GM12878 (cell line): Measurements from ENCODE around the gene CAPNS2. TPM values are rescaled to one million over a fixed set of nuclear protein-coding genes. Genes with fewer than 3 reads are reported as not detected.

ENCODE experiments used
- ATAC-seq: fragments of 200-7000 bp; cut with Tn5 transposase; 3 replicates; pipeline ENCODE4 v1.9.1; 2020; ENCODE audit warnings: mild to moderate bottlenecking, moderate library complexity
- BruUV-seq: library from RNA; stranded (reverse); fragments of 400-500 nt; replicated peaks from 2 replicates; lab custom pipeline; 2021; lab: Mats Ljungman, UMichigan
- CTCF ChIA-PET: fragments of 300-600 bp; sonication (Branson Sonifier 250); formaldehyde crosslinking; extraction: SDS; loops from one replicate; lab custom pipeline; 2021; ENCODE audit warnings: inconsistent platforms; lab: Yijun Ruan, JAX
- POLR2A ChIA-PET: fragments of 350-600 bp; formaldehyde crosslinking; extraction: SDS; loops from one replicate; lab custom pipeline; 2021; ENCODE audit warnings: inconsistent platforms; lab: Charles Lee
- RAD21 ChIA-PET: fragments of 300-600 bp; sonication (Branson Sonifier 250); formaldehyde crosslinking; loops from one replicate; lab custom pipeline; 2023; ENCODE audit warnings: antibody characterized with exemption; ENCODE audit not compliant: unreplicated experiment; lab: Charles Lee
- SMC1A ChIA-PET: fragments of 300-600 bp; sonication (Branson Sonifier 250); formaldehyde crosslinking; loops from one replicate; lab custom pipeline; 2023; ENCODE audit not compliant: unreplicated experiment, uncharacterized antibody; lab: Charles Lee
- DNase-seq: peaks from one replicate; pipeline ENCODE4 v3.0.0-alpha.2; 2011; ENCODE audit warnings: low read depth, low spot score
- FAIRE-seq: peaks from 3 replicates; lab custom pipeline; 2011; peaks lifted over from hg19 to GRCh38; lab: Jason Lieb, UNC
- H2AFZ ChIP-seq: 2 replicates; pipeline ENCODE4 v1.6.0; 2011; ENCODE audit warnings: low read depth, low read length, control low read depth; ENCODE audit not compliant: control insufficient read depth
- H3K27ac ChIP-seq: 2 replicates; pipeline ENCODE4 v1.5.1; 2011; ENCODE audit warnings: control low read depth; ENCODE audit not compliant: control insufficient read depth, insufficient read depth
- H3K27me3 ChIP-seq, 2 experiments: replicated peaks in 1 of 2; 2 replicates each; pipeline versions ENCODE4 v1.6.0 to v1.6.1; 2011; ENCODE audit warnings: low read length in 1 of 2; ENCODE audit not compliant: control insufficient read depth in 2 of 2, insufficient read depth in 2 of 2
- H3K36me3 ChIP-seq, 2 experiments: 2 replicates each; pipeline ENCODE4 v1.5.1; 2011; ENCODE audit warnings: low read length in 1 of 2; ENCODE audit not compliant: control insufficient read depth in 2 of 2, insufficient read depth in 2 of 2
- H3K4me1 ChIP-seq: 2 replicates; pipeline ENCODE4 v1.6.1; 2011; ENCODE audit warnings: mild to moderate bottlenecking, low read length, moderate library complexity, mixed read lengths; ENCODE audit not compliant: control insufficient read depth, insufficient read depth
- H3K4me2 ChIP-seq: 2 replicates; pipeline ENCODE4 v1.6.0; 2011; ENCODE audit warnings: control low read depth; ENCODE audit not compliant: control insufficient read depth, insufficient read depth
- H3K4me3 ChIP-seq: fragments of 200-600 bp; sonication (generic); 2 replicates; pipeline ENCODE4 v1.5.1; 2016
- H3K79me2 ChIP-seq: 2 replicates; pipeline ENCODE4 v1.6.0; 2011; ENCODE audit warnings: low read length; ENCODE audit not compliant: control insufficient read depth, insufficient read depth
- H3K9ac ChIP-seq: 2 replicates; pipeline ENCODE4 v1.8.0; 2011; ENCODE audit warnings: low read length, control low read depth, mixed read lengths; ENCODE audit not compliant: control insufficient read depth, insufficient read depth
- H3K9me3 ChIP-seq: replicated peaks from 3 replicates; pipeline ENCODE4 v1.5.1; 2011; ENCODE audit warnings: mild to moderate bottlenecking, low read length; ENCODE audit not compliant: control insufficient read depth, insufficient read depth
- H4K20me1 ChIP-seq: 2 replicates; pipeline ENCODE4 v1.6.0; 2011; ENCODE audit not compliant: control insufficient read depth, insufficient read depth
- ASH2L ChIP-seq: fragments of 300-600, 200-600 bp; sonication (generic); IDR thresholded peaks from 2 replicates; pipeline ENCODE4 v1.6.1; 2017; ENCODE audit warnings: low read depth, mild to moderate bottlenecking, borderline replicate concordance
- CEBPB ChIP-seq, 2 experiments: fragments of 150-350 bp in 1 of 2; IDR thresholded peaks; 2 replicates each; pipeline ENCODE4 v1.6.1; 2012 to 2014; ENCODE audit warnings: low read depth in 2 of 2, low read length in 2 of 2, borderline replicate concordance in 1 of 2, inconsistent platforms in 1 of 2
- CHD1 ChIP-seq: IDR thresholded peaks from 2 replicates; pipeline ENCODE4 v1.6.1; 2012; ENCODE audit warnings: low read depth, low read length, improper control_type of control experiment
- CHD4 ChIP-seq: fragments of 200-600 bp; sonication (generic); IDR thresholded peaks from 2 replicates; pipeline ENCODE4 v1.6.1; 2016; ENCODE audit warnings: mild to moderate bottlenecking
- EP300 ChIP-seq, 2 experiments: fragments of 150-350 bp in 1 of 2; IDR thresholded peaks; 2 replicates each; pipeline ENCODE4 v1.6.1; 2011 to 2012; ENCODE audit warnings: low read depth in 2 of 2, low read length in 2 of 2, borderline replicate concordance in 1 of 2, improper control_type of control experiment in 1 of 2, inconsistent platforms in 1 of 2; ENCODE audit not compliant: control insufficient read depth in 1 of 2
- ESRRA ChIP-seq: IDR thresholded peaks from 2 replicates; pipeline ENCODE4 v1.6.1; 2012; ENCODE audit warnings: mild to moderate bottlenecking, low read length, improper control_type of control experiment
- FOXK2 ChIP-seq: fragments of 450-650 bp; IDR thresholded peaks from 2 replicates; pipeline ENCODE4 v1.6.1; 2017; ENCODE audit warnings: mild to moderate bottlenecking, moderate library complexity
- GATAD2B ChIP-seq: fragments of 450-650 bp; conservative IDR thresholded peaks from 2 replicates; pipeline ENCODE4 v1.6.1; 2017; ENCODE audit warnings: low read depth, mild to moderate bottlenecking, moderate library complexity
- IKZF1 ChIP-seq: fragments of 450-650 bp; conservative IDR thresholded peaks from 2 replicates; pipeline ENCODE4 v1.6.1; 2017; ENCODE audit warnings: antibody characterized with exemption, mild to moderate bottlenecking
- IKZF2 ChIP-seq, 2 experiments: fragments of 450-650 bp; IDR thresholded peaks; 2 replicates each; pipeline ENCODE4 v1.6.1; 2017; ENCODE audit warnings: mild to moderate bottlenecking in 2 of 2, moderate library complexity in 2 of 2
- IRF4 ChIP-seq: IDR thresholded peaks from 2 replicates; pipeline ENCODE4 v1.6.1; 2011; ENCODE audit warnings: low read depth, low read length
- JUNB ChIP-seq: IDR thresholded peaks from 2 replicates; pipeline ENCODE4 v1.6.1; 2016; ENCODE audit warnings: antibody characterized with exemption, mild to moderate bottlenecking
- MEF2B ChIP-seq: fragments of 450-650 bp; IDR thresholded peaks from 2 replicates; pipeline ENCODE4 v1.6.1; 2018; ENCODE audit warnings: mild to moderate bottlenecking, moderate library complexity; ENCODE audit not compliant: partially characterized antibody, poor library complexity, severe bottlenecking
- PAX8 ChIP-seq: fragments of 450-650 bp; IDR thresholded peaks from 2 replicates; pipeline ENCODE4 v1.6.1; 2017; ENCODE audit warnings: mild to moderate bottlenecking, moderate library complexity
- POLR2AphosphoS5 ChIP-seq: IDR thresholded peaks from 2 replicates; pipeline ENCODE4 v1.6.1; 2011; ENCODE audit warnings: mild to moderate bottlenecking, low read length, inconsistent platforms
- SMAD1 ChIP-seq: fragments of 450-650 bp; IDR thresholded peaks from 2 replicates; pipeline ENCODE4 v1.6.1; 2018; ENCODE audit warnings: mild to moderate bottlenecking, low read depth; ENCODE audit not compliant: partially characterized antibody
- SP1 ChIP-seq: IDR thresholded peaks from one replicate; pipeline ENCODE4 v1.6.1; 2011; ENCODE audit warnings: low read depth, low read length
- SUZ12 ChIP-seq: fragments of 200-600 bp; sonication (generic); IDR thresholded peaks from one replicate; pipeline ENCODE4 v1.6.1; 2018; ENCODE audit warnings: antibody characterized with exemption, mild to moderate bottlenecking; ENCODE audit not compliant: unreplicated experiment
- ZNF384 ChIP-seq: IDR thresholded peaks from 2 replicates; pipeline ENCODE4 v1.6.1; 2012; ENCODE audit warnings: low read depth, mild to moderate bottlenecking, low read length, improper control_type of control experiment, borderline replicate concordance
- ZSCAN29 ChIP-seq: fragments of 450-650 bp; IDR thresholded peaks from 2 replicates; pipeline ENCODE4 v1.6.1; 2017; ENCODE audit warnings: mild to moderate bottlenecking, moderate library complexity
- WGBS: methylation state at CpG from one replicate; pipeline ENCODE4 v1.1.6; 2016; ENCODE audit warnings: low lambda C conversion rate; ENCODE audit not compliant: insufficient replicate concordance, insufficient coverage; ENCODE audit errors: missing lambda C conversion rate; 5-methylcytosine and 5-hydroxymethylcytosine counted together
- in situ Hi-C: fragments of 300-500 bp; cut with MboI; formaldehyde crosslinking; loops from 9 replicates; pipeline ENCODE4 v1.14.3; 2018; ENCODE audit warnings: mixed read lengths
- intact Hi-C: fragments of 100-400 bp; cut with micrococcal nuclease; formaldehyde crosslinking; loops from one replicate; pipeline ENCODE4 v1.14.2; 2022; ENCODE audit not compliant: unreplicated experiment
- polyA plus RNA-seq, 11 experiments: library from polyadenylated mRNA; depleted of rRNA in 4 of 11; unstranded in 6 of 11; stranded (reverse) in 5 of 11; fragments of >200 nt; fragmentation: Nextera tagmentation in 4 of 11; fragmentation: Illumina TruSeq in 1 of 11; extraction: Ambion mirVana in 4 of 11; extraction: Trizol in 1 of 11; gene quantifications; 1 replicate in 1 of 11; 2 replicates in 10 of 11; pipeline versions ENCODE4 v1.2.1 to v1.2.3, GENCODE V29; 2011 to 2016; ENCODE audit warnings: inconsistent platforms in 2 of 11, missing spikeins in 2 of 11, low read depth in 1 of 11
- total RNA-seq, 4 experiments: library from RNA; depleted of rRNA in 3 of 4; stranded (reverse); fragments of >200 nt in 3 of 4; fragmentation: Illumina TruSeq in 1 of 4; extraction: Trizol in 1 of 4; gene quantifications; 2 replicates each; pipeline versions ENCODE4 v1.2.1 to v1.2.3, GENCODE V29; 2013 to 2021
- TF ChIP-seq, protein P1 (sequence below): fragments of 450-650 bp; IDR thresholded peaks from 2 replicates; pipeline ENCODE4 v1.6.1; 2016; ENCODE audit warnings: mild to moderate bottlenecking
- TF ChIP-seq, protein P2 (sequence below): IDR thresholded peaks from 2 replicates; pipeline ENCODE4 v1.6.1; 2011; ENCODE audit warnings: mild to moderate bottlenecking, low read depth, low read length, moderate library complexity; ENCODE audit not compliant: insufficient replicate concordance

CAPNS2 gene
- total and polyA plus RNA-seq, 10 of the 15 experiments (the other 5 are each of a cell fraction or from before 2014, with no cell fraction given), result not detected

DNA sequence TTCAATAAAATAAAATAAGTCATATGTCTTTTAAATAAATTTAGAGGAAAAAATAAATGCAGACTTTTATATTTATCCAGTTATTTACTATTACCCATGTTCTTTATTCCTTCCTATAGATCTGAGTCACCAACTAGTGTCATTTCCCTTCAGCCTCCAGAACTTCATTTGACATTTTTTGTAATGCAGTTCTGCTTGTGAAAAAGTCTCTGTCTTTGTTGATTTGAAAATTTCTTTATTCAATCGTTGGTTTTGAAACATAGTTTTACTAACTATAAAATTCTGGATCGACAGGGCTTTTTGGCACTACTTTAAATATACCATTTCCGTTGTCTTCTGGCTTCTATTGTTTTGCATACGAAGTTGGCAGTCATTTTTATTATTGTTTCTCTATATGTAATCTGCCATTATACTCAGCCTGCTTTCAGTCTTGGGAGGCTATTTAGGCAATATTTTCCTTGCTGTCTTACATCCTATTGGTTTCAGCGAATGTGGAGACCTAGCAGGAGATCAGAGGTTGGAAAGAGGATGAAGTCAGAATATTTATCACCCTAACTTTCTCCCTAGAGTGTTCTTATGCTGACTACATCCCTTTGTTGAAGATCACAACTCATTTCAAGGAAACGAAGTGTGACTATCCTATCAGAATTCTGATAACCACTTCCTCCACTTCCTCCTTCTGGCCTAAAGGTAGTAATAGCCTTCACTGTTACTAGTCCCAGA lies 47.3 kb downstream of the CAPNS2 start (continued):
- TF ChIP-seq, protein P1, sequence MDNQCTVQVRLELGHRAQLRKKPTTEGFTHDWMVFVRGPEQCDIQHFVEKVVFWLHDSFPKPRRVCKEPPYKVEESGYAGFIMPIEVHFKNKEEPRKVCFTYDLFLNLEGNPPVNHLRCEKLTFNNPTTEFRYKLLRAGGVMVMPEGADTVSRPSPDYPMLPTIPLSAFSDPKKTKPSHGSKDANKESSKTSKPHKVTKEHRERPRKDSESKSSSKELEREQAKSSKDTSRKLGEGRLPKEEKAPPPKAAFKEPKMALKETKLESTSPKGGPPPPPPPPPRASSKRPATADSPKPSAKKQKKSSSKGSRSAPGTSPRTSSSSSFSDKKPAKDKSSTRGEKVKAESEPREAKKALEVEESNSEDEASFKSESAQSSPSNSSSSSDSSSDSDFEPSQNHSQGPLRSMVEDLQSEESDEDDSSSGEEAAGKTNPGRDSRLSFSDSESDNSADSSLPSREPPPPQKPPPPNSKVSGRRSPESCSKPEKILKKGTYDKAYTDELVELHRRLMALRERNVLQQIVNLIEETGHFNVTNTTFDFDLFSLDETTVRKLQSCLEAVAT, result no peak
- TF ChIP-seq IKZF1 (no peak), CEBPB (IDR thresholded peaks at IDR 0.05; ENCODE audit: borderline replicate concordance in 1 of 2, low read depth in 2 of 2, low read length in 2 of 2) (no peak), SUZ12 (no peak), PAX8 (no peak), SMAD1 (no peak), ZSCAN29 (no peak), ESRRA (no peak)
- TF ChIP-seq, protein P2, sequence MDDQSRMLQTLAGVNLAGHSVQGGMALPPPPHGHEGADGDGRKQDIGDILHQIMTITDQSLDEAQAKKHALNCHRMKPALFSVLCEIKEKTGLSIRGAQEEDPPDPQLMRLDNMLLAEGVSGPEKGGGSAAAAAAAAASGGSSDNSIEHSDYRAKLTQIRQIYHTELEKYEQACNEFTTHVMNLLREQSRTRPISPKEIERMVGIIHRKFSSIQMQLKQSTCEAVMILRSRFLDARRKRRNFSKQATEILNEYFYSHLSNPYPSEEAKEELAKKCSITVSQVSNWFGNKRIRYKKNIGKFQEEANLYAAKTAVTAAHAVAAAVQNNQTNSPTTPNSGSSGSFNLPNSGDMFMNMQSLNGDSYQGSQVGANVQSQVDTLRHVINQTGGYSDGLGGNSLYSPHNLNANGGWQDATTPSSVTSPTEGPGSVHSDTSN, result no peak
- TF ChIP-seq, all 136 proteins: peak for 0

DNA sequence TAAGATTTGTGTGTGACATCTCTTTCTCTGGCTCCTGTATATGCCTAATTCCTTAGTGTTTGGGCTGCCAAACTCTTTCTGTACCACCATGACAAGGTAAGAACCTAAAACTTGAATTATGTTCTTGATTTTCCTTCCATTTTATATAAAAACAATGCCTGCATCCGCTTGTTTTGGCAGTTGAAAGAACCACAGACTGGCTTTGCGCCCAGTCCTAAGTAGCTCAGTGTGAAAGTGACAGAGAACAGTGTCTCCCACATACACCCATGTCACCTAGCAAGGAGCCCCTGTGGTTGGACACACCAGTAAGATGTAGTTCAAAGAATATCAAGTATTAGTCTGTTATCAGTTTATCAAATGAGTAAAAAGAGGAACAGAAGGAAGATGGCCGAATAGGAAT lies 48.6 kb downstream of the CAPNS2 start:
- Histone ChIP-seq H3K27ac (no peak overlapping the region), H3K4me3 (no peak overlapping the region), H3K36me3 (no peaks in the 10 kb centered on the region), H3K4me2 (no peak overlapping the region), H3K9me3 (no peaks in the 10 kb centered on the region), H4K20me1 (no peaks in the 10 kb centered on the region), H3K79me2 (no peaks in the 10 kb centered on the region), H3K4me1 (no peaks in the 10 kb centered on the region), H2AFZ (no peak overlapping the region), H3K27me3 (no peaks in the 10 kb centered on the region), H3K9ac (no peak overlapping the region)
- 19% methylated on average over 3 of the region's 3 CpGs for WGBS
- in situ Hi-C loops (no loop called here), intact Hi-C loops (no loop called here)
- POLR2A ChIA-PET, result no interaction called here
- CTCF ChIA-PET, result no interaction called here
- BruUV-seq, result no TSS peak
- no peak for DNase-seq
- no peak for ATAC-seq
- RAD21 ChIA-PET, result no interaction called here
- FAIRE-seq, result no peak
- SMC1A ChIA-PET, result no interaction called here
- TF ChIP-seq SP1 (no peak), POLR2AphosphoS5 (no peak), IKZF2 (IDR thresholded peaks at IDR 0.05) (no peak), SUZ12 (no peak), FOXK2 (no peak), IRF4 (no peak), EP300 (IDR thresholded peaks at IDR 0.05; ENCODE audit: borderline replicate concordance in 1 of 2, control insufficient read depth in 1 of 2, low read depth in 2 of 2, low read length in 2 of 2) (no peak), JUNB (no peak), GATAD2B (no peak), MEF2B (no peak), CHD4 (no peak), ZNF384 (no peak), CHD1 (no peak), ASH2L (no peak)
